Measurements from ENCODE around the gene SLC25A53.

DNA sequence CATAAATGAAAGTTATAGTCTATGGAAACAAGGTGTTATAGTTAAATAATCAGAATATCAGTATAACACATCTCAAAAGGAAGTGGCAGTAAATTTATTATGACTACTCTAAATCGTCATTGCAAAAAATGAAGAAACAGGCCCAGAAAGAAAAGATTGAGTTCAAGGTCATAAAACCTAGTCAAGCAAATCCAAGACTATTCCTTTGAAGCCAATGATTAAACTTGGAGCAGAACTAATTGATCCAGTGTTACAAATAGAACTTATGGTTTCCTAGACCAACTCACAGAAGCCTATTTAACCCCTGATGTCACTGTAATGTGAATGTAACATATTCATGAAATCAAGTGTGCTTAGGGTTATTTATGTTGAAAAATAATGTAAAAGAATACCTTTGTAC lies 11.3 kb upstream of the SLC25A53 start:
- TF ChIP-seq YY1 (tag by site-specific recombination; IDR thresholded peaks at IDR 0.05), result no peak
- TF ChIP-seq, protein P1, sequence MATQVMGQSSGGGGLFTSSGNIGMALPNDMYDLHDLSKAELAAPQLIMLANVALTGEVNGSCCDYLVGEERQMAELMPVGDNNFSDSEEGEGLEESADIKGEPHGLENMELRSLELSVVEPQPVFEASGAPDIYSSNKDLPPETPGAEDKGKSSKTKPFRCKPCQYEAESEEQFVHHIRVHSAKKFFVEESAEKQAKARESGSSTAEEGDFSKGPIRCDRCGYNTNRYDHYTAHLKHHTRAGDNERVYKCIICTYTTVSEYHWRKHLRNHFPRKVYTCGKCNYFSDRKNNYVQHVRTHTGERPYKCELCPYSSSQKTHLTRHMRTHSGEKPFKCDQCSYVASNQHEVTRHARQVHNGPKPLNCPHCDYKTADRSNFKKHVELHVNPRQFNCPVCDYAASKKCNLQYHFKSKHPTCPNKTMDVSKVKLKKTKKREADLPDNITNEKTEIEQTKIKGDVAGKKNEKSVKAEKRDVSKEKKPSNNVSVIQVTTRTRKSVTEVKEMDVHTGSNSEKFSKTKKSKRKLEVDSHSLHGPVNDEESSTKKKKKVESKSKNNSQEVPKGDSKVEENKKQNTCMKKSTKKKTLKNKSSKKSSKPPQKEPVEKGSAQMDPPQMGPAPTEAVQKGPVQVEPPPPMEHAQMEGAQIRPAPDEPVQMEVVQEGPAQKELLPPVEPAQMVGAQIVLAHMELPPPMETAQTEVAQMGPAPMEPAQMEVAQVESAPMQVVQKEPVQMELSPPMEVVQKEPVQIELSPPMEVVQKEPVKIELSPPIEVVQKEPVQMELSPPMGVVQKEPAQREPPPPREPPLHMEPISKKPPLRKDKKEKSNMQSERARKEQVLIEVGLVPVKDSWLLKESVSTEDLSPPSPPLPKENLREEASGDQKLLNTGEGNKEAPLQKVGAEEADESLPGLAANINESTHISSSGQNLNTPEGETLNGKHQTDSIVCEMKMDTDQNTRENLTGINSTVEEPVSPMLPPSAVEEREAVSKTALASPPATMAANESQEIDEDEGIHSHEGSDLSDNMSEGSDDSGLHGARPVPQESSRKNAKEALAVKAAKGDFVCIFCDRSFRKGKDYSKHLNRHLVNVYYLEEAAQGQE (tag by site-specific recombination; IDR thresholded peaks at IDR 0.05), result no peak
- no peak for TF ChIP-seq CTCF (tag by site-specific recombination; IDR thresholded peaks at IDR 0.05)

Measured in HEK293 (cell line).